ENCODE results near the gene SLIT3.

SLIT3 gene

DNA sequence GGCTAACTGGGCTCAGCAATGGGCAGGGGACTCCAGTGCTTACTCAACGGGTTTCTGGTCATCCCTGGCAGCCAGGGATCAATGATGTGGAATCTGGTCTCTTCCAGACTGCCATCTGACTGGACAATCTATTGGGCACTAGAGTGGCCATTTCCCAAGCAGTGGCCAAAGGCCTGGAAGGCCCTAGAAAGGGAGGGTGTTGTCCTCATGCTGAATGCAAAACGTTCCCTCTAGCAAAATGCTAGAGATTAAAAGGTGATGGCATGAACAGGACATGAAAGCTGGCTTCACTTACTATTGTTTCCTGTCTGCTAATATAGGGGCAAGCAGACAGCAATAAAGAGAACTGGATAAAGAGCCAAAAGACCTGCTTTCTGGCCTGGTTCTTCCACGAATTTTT is 467.6 kb downstream of the SLIT3 start:
- DNase-seq (ENCODE audit: low read depth) = no peak
- TF ChIP-seq, protein P1, sequence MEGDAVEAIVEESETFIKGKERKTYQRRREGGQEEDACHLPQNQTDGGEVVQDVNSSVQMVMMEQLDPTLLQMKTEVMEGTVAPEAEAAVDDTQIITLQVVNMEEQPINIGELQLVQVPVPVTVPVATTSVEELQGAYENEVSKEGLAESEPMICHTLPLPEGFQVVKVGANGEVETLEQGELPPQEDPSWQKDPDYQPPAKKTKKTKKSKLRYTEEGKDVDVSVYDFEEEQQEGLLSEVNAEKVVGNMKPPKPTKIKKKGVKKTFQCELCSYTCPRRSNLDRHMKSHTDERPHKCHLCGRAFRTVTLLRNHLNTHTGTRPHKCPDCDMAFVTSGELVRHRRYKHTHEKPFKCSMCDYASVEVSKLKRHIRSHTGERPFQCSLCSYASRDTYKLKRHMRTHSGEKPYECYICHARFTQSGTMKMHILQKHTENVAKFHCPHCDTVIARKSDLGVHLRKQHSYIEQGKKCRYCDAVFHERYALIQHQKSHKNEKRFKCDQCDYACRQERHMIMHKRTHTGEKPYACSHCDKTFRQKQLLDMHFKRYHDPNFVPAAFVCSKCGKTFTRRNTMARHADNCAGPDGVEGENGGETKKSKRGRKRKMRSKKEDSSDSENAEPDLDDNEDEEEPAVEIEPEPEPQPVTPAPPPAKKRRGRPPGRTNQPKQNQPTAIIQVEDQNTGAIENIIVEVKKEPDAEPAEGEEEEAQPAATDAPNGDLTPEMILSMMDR (IDR thresholded peaks at IDR 0.05; ENCODE audit: control insufficient read depth, extremely low read depth, insufficient read depth) = no peak
- no peak overlapping the region for H3K4me3 ChIP-seq (ENCODE audit: low read depth, low read length)

DNA sequence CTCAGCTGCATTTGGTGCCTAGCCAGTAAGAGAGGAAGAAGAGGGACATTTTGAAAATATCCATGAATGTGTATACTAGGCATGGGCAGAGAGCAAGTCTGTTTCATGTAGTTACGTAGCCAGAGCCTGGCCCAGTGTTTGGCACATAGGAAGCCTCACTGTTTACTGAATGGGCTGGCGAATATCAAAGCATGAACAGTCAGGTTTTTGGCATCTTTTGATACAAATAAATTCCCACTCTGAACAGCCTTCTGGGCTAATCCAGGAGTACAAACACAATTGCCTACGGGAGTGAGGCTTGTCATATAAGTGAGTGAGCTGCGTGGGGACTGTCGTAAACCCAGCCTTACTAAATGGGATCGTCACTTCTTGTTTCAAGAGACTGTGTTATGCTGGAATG is 468.6 kb downstream of the SLIT3 start:
- H3K4me3 ChIP-seq (ENCODE audit: low read depth, low read length) = no peak overlapping the region
- no peak for DNase-seq (ENCODE audit: low read depth)
- TF ChIP-seq, protein P1 (IDR thresholded peaks at IDR 0.05; ENCODE audit: control insufficient read depth, extremely low read depth, insufficient read depth) = no peak

DNA sequence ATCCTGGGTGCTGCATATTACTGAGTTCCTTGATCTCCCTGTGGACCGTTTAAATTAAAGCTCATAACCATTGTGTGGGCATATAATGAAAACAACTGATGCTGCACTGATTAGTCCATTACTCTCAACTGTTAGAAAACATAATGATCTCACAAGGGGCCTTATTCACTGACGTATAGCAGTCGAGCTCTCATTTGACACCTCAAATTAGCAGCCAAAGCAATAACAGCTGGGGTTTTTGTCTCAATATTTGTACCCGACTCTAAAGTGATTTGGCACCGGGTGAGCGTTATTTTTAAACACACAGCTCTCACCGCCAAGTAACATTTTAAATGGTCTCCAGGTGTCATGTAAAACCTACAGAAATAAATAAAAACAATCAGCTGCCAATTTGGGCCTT is 469.6 kb downstream of the SLIT3 start:
- no peak for DNase-seq (ENCODE audit: low read depth)
- TF ChIP-seq, protein P1 (IDR thresholded peaks at IDR 0.05; ENCODE audit: control insufficient read depth, extremely low read depth, insufficient read depth) = no peak
- no peak overlapping the region for H3K4me3 ChIP-seq (ENCODE audit: low read depth, low read length)

DNA sequence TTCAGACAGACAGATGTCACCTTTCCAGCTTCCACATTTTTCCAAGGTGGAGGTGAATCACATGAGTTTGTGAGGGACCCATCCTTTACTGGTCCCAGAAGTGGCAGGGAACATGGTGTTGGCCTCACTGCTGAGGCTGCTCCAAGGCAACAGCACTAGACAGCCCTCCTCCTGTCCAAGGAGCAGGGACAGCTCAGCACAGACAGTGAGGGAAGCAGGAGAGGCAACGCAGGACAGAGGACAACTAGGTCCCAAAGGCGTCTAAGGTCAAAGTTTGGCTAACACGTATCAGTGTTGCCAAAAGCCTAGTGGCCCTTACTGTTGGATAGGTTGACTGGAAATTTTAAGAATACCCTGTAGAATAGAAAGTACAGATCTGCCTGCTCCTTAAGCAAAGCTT is 470.1 kb downstream of the SLIT3 start:
- TF ChIP-seq, protein P1 (IDR thresholded peaks at IDR 0.05; ENCODE audit: control insufficient read depth, extremely low read depth, insufficient read depth) = no peak
- H3K4me3 ChIP-seq (ENCODE audit: low read depth, low read length) = no peak overlapping the region
- DNase-seq (ENCODE audit: low read depth) = no peak

DNA sequence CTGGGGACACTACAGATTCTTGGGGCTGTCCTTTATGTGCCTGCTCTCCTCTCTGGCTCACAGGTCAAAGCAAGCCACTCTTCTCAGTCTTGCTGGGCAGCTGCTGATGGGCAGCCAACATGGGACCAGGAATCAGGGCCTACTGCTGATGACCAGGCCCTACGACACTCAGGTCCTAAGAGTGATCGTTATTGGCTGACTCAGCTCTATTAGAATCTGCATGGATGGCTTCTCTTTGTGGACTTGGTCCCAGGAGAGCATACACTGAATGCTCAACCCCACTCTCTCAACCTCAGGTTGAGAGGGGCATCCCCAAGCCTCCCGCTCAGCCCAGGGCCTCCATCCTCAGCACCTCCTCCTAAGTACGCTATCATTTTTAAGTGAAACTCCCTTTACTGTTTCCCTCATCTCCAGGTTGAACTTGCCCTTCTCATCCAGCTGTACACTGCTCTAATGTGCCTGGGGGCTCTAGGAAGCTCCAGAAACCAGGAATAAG is 471.0 kb downstream of the SLIT3 start:
- H3K4me3 ChIP-seq (ENCODE audit: low read depth, low read length) = no peak overlapping the region
- DNase-seq (ENCODE audit: low read depth) = no peak
- TF ChIP-seq, protein P1 (IDR thresholded peaks at IDR 0.05; ENCODE audit: control insufficient read depth, extremely low read depth, insufficient read depth) = no peak

DNA sequence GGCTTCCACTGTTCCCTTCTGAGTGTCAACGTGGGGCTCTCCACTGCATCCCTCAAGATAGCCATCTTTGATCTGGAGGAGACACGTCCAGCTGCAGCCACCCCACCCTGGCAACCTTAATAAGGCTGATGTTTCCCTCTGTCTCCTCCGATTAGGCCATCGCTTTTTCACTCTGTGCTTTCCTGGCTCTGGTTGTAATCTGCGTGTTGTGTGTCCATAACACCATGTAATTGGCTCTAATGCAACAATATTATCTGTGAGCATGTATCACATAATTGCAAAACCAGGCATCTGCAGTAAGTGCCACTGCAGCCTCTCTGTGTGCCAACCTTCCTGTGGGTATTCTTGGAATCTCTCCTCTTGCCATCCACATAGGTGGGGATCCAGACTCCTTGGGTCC is 471.9 kb downstream of the SLIT3 start:
- TF ChIP-seq, protein P1 (IDR thresholded peaks at IDR 0.05; ENCODE audit: control insufficient read depth, extremely low read depth, insufficient read depth) = no peak
- no peak overlapping the region for H3K4me3 ChIP-seq (ENCODE audit: low read depth, low read length)
- DNase-seq (ENCODE audit: low read depth) = no peak

DNA sequence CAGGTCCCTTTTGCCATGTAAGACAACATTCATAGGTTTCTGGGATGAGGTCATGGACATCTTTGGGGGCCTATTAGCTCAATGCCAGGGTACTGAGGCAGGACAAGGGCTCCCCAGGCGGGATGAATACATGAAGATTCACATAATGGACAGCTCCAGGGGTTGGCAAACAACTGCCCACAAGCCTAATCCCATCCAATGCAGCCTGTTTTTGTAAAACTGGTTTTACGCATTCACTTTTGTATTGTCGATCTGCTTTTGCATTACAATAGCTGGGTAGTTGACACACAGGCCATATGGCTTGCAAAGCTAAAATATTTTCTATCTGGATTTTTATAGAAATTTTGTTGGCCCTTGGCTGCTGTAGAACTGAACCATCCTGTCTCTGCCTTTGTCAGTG is 473.3 kb downstream of the SLIT3 start:
- no peak overlapping the region for H3K4me3 ChIP-seq (ENCODE audit: low read depth, low read length)
- TF ChIP-seq, protein P1 (IDR thresholded peaks at IDR 0.05; ENCODE audit: control insufficient read depth, extremely low read depth, insufficient read depth) = no peak
- no peak for DNase-seq (ENCODE audit: low read depth)
